ENCODE measurements around the gene SENP6. TPM values are rescaled to one million over a fixed set of nuclear protein-coding genes. Genes with fewer than 3 reads are reported as not detected.

Gene SENP6
- polyA plus RNA-seq, 1 donor from 2014 or later: 113 TPM

- no peak overlapping the region for H2AFZ ChIP-seq (ENCODE audit: low read depth, low read length)
- H3K27ac ChIP-seq (ENCODE audit: low read length): no peak overlapping the region
- H3K36me3 ChIP-seq (ENCODE audit: insufficient read depth, low read length): peaks cover 4% of the 10 kb centered on the region
- no peaks in the 10 kb centered on the region for H3K9me3 ChIP-seq (ENCODE audit: low read length)
- H3K9ac ChIP-seq (ENCODE audit: low read length): no peak overlapping the region
- peaks cover 5% of the 10 kb centered on the region for H3F3A ChIP-seq (ENCODE audit: insufficient read depth, low read length, poor library complexity, severe bottlenecking)
- H4K20me1 ChIP-seq (ENCODE audit: insufficient read depth): no peaks in the 10 kb centered on the region
- no peak overlapping the region for H3K4me3 ChIP-seq (ENCODE audit: low read length)
- no peak overlapping the region for H3K4me2 ChIP-seq (ENCODE audit: low read length)
- H3K9me2 ChIP-seq (ENCODE audit: insufficient read depth, low read length): no peaks in the 10 kb centered on the region
- H3K79me2 ChIP-seq (replicated peaks; ENCODE audit: insufficient read depth, low read length): peaks cover 68% of the 10 kb centered on the region
- no peaks in the 10 kb centered on the region for H3K27me3 ChIP-seq (ENCODE audit: insufficient read depth, low read depth, low read length)
- TF ChIP-seq TAF1 (IDR thresholded peaks at IDR 0.05; ENCODE audit: low read depth): no peak
- TF ChIP-seq POLR2AphosphoS5 (IDR thresholded peaks at IDR 0.05): no peak
- no peak for TF ChIP-seq SMC3 (conservative IDR thresholded peaks at IDR 0.05; ENCODE audit: poor library complexity)
- TF ChIP-seq EP300 (conservative IDR thresholded peaks at IDR 0.05; ENCODE audit: poor library complexity, severe bottlenecking): no peak
- no peak for TF ChIP-seq MXI1 (conservative IDR thresholded peaks at IDR 0.05; ENCODE audit: poor library complexity, severe bottlenecking)
- TF ChIP-seq EZH2 (IDR thresholded peaks at IDR 0.05; ENCODE audit: borderline replicate concordance, insufficient read depth, low read length, poor library complexity, severe bottlenecking): no peak
- TF ChIP-seq CTCF (IDR thresholded peaks at IDR 0.05; ENCODE audit: poor library complexity, severe bottlenecking): no peak
Observed at GRCh38 chr6:75620381-75621304, 19.0 kb downstream of the SENP6 start.

GRCh38 chr6:75621846-75622245 is 20.2 kb downstream of the SENP6 start:
- Histone ChIP-seq H3K27ac (ENCODE audit: low read length) (no peak overlapping the region), H4K20me1 (ENCODE audit: insufficient read depth) (no peaks in the 10 kb centered on the region)
- TF ChIP-seq EP300 (conservative IDR thresholded peaks at IDR 0.05; ENCODE audit: poor library complexity, severe bottlenecking) (no peak), SMC3 (conservative IDR thresholded peaks at IDR 0.05; ENCODE audit: poor library complexity) (no peak), MXI1 (conservative IDR thresholded peaks at IDR 0.05; ENCODE audit: poor library complexity, severe bottlenecking) (no peak), REST (IDR thresholded peaks at IDR 0.05; ENCODE audit: borderline replicate concordance) (no peak), TAF1 (IDR thresholded peaks at IDR 0.05; ENCODE audit: low read depth) (no peak)

More at GRCh38 chr6:75621846-75622245, 20.2 kb downstream of the SENP6 start:
- H3F3A ChIP-seq (ENCODE audit: insufficient read depth, low read length, poor library complexity, severe bottlenecking): peaks cover 5% of the 10 kb centered on the region
- H3K9me2 ChIP-seq (ENCODE audit: insufficient read depth, low read length): no peaks in the 10 kb centered on the region
- H3K79me2 ChIP-seq (replicated peaks; ENCODE audit: insufficient read depth, low read length): peaks cover 57% of the 10 kb centered on the region
- H3K4me3 ChIP-seq (ENCODE audit: low read length): no peak overlapping the region
- H3K9me3 ChIP-seq (ENCODE audit: low read length): no peaks in the 10 kb centered on the region
- H3K27me3 ChIP-seq (ENCODE audit: insufficient read depth, low read depth, low read length): no peaks in the 10 kb centered on the region
- no peak overlapping the region for H3K9ac ChIP-seq (ENCODE audit: low read length)
- H3K4me2 ChIP-seq (ENCODE audit: low read length): no peak overlapping the region
- H3K36me3 ChIP-seq (ENCODE audit: insufficient read depth, low read length): peaks cover 4% of the 10 kb centered on the region
- H2AFZ ChIP-seq (ENCODE audit: low read depth, low read length): no peak overlapping the region

All from neural cell (in vitro differentiated cells).